Renal cortex interstitium (tissue), 11 donors: ENCODE results near the gene PURA. TPM values are rescaled to one million over a fixed set of nuclear protein-coding genes. Genes with fewer than 3 reads are reported as not detected.

Experiments
- DNase-seq, 11 donors: peaks; one replicate each; pipeline ENCODE4 v3.0.0-alpha.2; 2013; ENCODE audit warnings: low read depth in 9 of 11, low spot score in 4 of 11; ENCODE audit errors: extremely low read depth in 1 of 11
- polyA plus RNA-seq, 3 donors: library from polyadenylated mRNA; unstranded; fragments of 120-200 nt; gene quantifications; one replicate each; pipeline ENCODE4 v1.2.1, GENCODE V29; 2013; ENCODE audit not compliant: insufficient read length in 3 of 3

Gene PURA
- polyA plus RNA-seq, 3 donors = 11.8 to 15.6 (median 11.9) TPM

DNA sequence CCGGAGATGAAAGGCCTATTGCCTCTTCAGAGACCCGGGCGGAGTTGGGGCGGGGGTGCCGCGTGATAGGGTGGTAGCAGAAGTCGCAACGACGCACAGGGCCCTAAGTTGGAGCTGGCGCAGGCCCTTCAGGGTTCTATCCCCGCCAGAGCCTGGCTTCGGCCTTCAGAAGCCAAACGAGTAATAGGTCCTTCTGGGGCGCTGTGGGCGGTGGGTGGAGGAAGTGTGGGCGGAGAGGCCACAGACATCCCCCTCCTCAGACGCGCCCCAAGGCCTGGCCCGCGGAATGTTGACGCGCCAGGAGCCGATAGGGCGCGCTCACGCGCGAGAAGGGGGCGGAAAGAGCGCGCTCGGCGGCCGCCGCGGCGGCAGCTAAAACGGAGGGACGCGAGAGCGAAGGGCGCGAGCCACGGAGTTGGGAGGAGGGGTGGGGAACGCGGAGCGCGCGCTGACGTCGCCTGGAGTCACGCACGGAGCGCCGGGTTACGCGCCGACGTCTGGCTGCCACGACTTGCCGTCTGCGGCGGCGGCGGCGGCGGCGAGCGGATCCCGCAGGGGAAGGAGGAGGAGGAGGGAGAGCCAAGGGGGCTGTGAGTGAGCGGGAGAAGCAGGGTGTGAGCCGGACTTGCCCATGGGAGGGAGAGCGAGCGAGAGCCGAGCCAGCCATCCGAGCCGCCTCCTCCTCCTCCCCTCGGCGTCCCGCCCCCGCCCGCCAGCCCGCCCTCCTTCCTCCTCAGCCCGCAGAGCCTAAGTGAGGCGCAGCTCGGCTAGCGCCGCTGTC, 6.4 kb upstream of the PURA start:
- peak in 10 of 11 donors; percentile 71 to 90 (median 88) for DNase-seq

DNA sequence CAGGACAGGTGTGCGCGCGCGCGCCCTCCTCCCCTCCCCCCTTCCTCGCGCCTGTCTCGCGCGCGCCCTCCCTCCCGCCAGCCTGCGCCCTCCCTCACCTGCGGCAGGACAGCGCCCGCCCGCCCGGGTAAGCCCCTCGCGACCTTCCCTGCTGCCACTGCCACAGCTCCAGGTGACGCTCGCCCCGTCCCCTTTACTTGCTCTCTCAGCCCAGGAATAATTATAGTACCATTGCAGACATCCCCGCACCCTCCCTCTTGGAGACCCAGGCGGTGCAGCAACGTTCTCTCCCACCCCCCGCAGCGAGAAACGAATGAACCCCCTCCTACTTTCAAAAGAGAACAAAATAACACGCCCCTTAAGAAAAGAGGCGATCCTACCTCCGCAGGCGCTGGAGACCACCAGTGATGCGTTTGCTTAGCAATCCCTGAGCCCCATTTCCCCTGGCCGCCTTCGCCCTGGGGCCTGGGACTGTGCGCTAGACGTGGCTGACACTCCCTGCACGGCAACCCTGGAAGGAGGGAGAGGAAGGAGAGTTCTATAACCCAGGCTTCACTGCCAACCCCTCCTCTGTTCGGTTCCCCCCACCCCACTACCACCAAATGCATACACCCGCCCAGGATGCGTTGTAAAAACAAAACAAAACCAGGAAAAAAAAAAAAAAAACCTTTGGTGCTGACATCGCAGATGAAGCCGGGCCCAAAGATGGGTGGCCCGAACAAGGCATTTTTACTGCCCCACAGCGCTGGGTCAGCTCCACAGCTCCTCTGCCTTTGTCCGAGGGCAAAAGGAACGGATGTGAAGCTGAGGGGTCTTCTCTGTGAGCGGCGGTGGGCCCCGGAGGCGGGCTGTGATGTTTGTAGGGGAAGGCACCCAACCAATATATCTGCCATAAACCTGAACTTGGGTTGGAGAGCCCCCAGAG, 5.6 kb upstream of the PURA start:
- DNase-seq = no peak

DNA sequence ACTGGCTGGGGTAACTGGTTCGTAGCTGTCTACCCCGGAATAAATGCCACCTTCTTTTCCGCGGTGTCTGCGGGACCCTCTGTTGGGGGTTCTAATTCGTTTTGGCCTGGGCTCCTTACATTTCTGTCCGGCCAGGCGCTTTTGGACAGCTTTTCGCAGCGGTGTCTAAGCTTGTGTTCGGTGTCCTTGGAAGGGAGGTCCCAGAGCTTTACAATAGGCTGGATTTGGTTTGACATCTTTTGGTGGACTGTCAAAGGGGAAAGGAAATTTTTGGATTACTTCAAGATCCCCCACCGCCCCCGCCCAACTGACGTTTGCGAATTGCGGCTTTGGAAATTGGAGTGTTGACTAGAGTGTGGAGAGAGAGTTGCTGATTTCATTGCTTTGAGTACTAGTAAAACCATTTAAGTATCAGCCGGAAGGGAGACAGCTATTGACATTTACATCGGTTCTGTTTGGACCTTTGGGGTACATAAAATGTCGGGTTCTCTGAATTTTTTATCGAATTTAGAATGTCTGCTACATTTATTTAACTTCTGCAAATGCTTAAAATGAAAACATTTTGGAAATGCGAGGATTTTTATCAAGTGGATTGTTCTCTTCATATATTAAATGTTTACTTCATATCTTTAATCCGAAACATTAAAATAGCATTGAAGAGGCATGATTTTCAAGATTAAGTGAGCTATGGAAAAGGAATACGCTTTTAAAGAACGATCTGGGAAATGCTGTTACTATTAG, 4.7 kb upstream of the PURA start:
- DNase-seq = no peak

DNA sequence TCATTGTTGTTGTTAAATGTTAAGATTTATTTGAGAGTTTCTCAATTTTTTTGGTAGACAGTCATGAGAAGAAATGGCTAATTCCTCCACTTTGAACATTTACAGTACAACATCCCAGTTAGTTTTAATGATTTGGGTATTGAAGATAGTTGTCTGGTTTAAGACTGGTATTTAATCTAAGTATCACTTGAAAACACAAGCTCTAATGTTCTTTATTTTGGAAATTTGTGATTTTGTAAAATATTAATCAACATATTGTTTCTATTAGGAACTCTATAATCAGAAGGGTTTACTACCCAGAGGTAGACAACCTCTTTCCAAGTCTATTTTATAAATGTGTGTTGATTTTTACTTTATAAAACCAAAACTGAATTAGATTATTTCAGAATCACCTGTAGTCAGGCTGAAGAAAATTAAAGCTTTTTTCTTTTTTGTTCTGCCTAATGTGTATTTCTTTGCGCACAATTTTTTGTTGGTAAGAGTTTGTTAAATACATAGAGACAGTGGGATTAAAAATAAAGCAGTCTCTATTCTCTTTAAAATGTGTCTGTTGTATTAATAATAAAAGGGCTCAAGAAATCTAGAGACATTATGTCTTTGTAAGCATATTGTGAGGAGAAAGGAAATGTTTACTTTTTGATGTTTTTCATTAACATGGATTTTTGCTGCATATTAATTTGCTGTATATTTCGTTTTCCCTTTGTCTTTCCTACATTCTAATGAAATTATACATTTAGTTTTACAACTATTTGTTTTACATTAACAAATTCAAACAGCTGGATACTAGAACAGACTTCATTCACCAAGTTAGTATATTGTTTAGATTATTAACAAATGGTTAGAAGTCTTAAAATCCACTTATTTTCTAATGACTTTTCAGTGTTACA, 3.9 kb upstream of the PURA start:
- peak in 1 of 11 donors; percentile 25 for DNase-seq

DNA sequence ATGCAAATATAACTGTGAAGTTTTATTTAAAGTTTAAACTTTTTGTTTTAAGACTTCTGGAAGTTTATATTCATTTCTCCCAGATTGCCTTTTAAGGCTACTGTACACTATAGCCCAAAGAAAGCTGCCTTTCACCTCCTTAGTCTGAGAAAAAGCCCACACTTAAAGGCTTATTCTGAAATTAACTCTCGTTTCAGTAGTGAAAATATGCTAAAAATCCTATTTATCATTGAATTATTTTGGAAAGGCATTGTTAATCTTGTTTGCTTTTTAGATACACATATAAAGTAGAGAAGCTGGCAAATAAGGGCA, 3.3 kb upstream of the PURA start:
- DNase-seq = peak in 1 of 11 donors; percentile 15

DNA sequence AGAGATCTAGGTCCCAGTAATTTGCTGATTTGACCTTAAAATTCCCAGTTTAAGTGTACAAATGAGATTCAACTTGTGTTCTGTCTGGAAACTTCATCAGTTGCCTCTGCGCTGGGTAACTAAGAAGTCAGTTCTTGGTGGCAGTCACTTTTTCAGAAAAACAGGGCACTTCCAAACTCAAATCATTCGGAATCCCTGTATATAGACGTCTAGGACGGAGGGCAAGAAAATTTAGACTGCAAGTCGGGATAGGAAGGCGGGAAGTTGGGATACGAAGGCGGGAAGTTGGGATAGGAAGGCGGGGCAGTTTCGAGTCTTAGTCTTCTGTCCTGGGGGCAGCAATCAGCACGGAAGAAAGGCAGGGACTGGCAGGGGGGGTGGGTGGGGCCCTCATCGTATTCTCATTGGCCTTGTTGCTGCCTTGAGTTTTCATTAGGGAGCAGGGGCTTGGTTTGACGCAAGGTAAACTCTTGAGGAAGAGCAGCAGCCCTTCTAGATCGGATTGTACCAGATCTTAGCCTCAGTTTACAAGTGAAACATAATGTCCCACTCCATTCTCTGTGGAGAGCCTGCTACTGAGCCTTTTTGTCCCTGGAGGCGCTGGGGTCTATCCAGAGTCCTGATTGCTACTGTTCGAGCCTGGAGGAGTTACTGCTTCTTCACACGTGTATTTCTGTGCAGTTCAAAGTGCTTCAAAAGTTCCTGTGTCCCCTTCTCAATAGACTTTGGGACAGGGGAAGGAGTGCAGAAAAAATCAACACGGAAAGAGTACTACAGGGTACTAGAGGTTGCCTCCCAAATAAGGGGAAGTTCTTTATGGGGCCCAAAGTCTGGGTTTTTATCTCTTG, 2.7 kb upstream of the PURA start:
- DNase-seq = no peak

DNA sequence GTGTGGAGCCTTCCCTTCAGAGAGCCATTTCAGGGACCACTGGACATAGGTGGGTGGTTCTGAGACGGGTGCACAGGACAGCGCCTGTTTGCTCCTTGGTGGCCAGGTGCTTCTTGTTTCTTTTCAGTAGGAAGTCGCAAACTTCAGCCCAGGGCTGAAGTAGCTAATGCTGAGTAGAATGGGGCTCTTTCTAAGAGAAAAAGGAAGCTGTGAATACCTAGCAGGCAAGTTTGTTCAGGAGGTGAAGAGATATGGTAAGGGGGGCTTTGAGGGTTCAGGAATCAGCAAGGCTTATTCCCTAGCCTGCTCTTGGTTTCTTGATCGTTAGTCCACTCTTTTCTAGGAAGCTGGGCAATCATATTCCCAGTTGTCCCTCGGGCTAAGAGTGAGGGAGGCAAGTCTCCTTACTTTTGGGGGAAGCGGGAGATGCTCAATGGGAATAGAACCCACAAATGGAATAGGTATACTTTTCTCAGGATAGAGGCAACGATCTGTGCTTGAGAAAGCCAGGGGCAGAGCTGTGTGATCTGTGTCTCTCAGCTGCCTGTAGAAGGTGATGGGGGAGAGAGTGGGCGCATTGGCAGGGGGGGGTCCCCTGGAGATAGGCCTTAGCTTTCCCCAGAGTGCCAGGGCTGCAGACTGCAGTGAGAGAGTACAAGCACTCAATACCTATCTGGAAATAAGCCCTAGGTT, 1.9 kb upstream of the PURA start:
- no peak for DNase-seq

DNA sequence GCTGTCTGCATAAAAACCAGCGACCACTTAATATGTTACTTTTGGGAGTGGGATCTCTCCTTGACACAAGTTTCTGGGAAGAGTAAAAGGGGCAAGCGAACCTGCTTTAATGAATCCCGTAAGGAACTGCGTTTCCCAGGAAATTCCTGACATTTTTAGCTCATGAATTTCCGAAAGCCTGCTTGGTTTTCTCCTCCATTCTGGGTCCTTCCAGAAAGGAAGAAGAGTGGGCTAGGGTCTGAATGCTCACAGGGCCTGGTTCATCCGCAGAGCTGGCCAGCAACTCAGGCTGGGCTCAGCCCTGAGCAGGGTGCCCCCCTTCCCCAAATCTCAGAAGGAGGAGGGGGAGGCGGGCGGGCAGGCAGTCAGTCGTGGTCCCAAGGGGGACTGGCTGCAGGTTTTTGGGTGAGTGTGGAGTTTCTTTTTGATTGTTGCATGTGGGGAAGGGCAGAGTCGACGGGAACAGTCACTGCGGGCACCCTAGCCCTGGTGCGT, 1.2 kb upstream of the PURA start:
- DNase-seq = no peak

DNA sequence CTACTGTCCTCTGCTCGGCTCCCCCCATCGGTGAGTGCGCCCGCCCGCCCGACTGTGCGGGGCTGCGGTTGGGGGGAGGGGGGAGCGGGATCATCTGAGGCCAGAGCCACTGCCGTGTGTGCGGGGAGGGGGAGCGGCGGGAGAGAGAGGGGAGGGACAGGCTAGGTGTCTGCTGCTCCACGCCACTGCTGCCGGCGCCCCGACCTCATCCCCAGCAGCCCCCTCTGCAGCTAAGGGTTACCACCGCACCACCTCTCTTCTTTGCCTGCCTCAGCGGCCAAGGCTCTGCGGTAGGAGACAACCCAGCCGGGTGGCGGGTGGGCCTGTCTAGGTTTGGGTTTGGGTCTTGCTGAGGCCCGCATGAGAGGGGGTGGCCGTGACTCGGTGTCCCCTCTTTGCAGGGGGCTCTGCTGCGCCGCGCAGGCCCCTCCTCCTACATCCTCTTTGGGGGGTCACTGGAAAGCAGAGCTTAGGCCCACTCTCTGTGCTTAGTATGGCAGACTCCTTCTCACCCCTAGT, 670 bp upstream of the PURA start:
- DNase-seq = no peak

DNA sequence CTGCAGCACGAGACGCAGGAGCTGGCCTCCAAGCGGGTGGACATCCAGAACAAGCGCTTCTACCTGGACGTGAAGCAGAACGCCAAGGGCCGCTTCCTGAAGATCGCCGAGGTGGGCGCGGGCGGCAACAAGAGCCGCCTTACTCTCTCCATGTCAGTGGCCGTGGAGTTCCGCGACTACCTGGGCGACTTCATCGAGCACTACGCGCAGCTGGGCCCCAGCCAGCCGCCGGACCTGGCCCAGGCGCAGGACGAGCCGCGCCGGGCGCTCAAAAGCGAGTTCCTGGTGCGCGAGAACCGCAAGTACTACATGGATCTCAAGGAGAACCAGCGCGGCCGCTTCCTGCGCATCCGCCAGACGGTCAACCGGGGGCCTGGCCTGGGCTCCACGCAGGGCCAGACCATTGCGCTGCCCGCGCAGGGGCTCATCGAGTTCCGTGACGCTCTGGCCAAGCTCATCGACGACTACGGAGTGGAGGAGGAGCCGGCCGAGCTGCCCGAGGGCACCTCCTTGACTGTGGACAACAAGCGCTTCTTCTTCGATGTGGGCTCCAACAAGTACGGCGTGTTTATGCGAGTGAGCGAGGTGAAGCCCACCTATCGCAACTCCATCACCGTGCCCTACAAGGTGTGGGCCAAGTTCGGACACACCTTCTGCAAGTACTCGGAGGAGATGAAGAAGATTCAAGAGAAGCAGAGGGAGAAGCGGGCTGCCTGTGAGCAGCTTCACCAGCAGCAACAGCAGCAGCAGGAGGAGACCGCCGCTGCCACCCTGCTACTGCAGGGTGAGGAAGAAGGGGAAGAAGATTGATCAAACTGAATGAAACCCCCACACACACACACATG, 654 bp downstream of the PURA start:
- peak in 4 of 11 donors; percentile 45 to 58 (median 52) for DNase-seq

DNA sequence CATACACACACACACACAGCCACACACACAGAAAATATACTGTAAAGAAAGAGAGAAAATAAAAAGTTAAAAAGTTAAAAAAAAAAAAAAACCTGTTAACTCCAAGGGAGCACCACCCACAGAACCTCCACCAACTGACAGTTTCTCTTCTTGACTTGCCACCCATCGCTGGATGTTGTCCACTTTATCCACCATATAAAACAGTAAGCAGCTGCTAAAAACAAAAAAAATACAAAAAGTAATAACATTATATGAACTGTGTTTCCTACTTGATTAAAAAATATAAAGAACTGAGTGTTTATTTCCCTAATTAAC, 1.2 kb downstream of the PURA start:
- DNase-seq = no peak

DNA sequence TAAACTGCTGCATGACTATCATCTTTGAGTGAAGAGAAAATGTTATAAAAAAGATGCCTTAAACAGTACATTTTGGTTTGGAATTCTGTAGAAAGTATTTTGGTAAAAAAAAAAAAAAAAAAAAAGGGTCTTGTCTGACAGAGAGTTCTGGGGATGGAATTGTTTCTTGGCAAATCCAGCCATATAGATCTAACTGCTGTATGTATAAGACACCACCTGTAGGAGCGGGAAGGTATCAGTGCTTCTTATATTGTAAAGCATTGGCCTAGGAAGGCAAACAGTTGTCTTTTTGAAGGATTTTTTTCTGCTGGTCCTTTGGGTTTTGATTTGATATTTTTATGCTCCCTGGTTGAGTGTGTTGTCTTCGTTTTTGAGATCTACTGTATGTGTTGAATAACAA, 2.8 kb downstream of the PURA start:
- no peak for DNase-seq

DNA sequence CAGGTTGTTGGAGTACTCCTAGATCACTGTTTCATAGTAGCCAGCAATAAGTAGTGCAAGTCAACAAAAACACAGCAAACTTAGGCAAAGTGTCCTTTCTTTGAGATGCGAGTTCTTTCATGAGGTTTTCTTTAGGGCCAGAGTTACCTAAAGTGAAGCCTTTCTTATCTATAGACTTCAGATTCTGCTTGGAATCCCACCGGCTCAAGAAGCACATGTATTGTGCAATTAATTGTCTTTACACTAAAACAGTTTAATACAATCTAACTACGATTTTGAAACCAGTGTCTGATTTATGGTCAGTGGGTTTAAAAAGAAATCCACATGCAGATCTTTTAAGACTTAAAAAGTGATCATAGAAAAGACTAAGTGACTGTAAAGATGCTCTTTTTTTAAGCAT, 3.6 kb downstream of the PURA start:
- DNase-seq = no peak

DNA sequence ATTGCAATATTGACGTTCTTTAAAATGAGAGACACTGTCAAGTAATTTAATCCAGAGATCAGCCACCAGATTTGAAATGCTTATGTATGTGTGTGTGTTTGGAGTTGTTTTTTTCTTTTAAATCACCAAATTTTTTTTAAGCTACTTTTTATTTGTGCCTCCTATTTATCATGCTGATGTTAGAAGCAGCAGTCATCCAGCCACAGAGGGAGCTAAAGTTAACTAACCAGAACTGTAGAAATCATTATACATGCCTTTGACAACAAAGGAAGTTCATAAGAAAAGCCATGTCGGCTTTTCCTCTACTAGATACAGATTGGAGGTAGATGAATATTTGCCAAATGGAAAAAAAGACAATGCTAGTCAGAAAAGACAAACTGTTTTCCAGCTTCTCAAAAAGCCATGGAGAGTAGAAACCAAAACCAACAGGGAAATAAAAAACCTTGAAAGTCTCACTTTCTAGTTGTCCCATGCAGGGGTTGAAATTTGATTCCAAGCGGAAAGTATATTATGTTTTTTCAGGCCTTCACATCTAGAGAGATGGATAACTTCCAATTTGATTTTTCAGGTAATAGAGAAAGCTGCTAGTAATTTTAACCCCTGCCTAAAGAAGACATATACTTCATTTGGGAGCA, 4.5 kb downstream of the PURA start:
- DNase-seq = peak in 1 of 11 donors; percentile 5

DNA sequence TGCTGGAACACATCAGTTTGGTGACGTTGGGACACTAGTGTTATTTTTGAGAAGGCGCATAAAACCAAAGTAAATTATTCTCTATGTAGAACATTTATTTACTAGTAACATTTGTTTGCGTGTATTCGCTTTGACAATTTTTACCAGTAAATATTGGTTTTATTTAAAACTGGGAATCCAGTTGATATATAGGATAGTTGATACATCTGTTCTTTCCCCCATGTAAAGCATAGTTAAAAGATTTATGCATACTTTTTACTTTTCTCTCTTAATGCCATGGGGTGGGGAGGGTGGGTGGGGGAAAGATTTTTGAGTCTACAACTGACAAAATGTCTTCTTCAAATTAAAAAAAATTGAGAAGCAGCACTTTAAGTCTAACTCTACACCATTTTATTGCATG, 11.7 kb downstream of the PURA start, which contains the start of gene IGIP:
Gene IGIP (plus strand): TSS at position 301 of the 400 bp plus-strand sequence. CDS start 2,540 bp downstream, outside the sequence.
- no peak for DNase-seq
